ENCODE results near the gene CYTH4. TPM values are rescaled to one million over a fixed set of nuclear protein-coding genes. Genes with fewer than 3 reads are reported as not detected.

CYTH4 gene
- total and polyA plus RNA-seq, 10 of the 15 experiments (the other 5 are each of a cell fraction or from before 2014, with no cell fraction given) = 1.5 to 27.3 (median 16.9) TPM

- WGBS (ENCODE audit: insufficient coverage, insufficient replicate concordance, low lambda C conversion rate, missing lambda C conversion rate) = 68% methylated on average over 8 of the region's 8 CpGs
- in situ Hi-C loops (cut with MboI) (no loop called here), intact Hi-C loops (cut with micrococcal nuclease; ENCODE audit: unreplicated experiment) (no loop called here)
- DNase-seq (ENCODE audit: low read depth, low spot score) (no peak), FAIRE-seq (no peak), ATAC-seq (no peak)
- H4K20me1 ChIP-seq (ENCODE audit: control insufficient read depth, insufficient read depth) = no peaks in the 10 kb centered on the region; the same call in 1 of the 2 replicates
- no peaks in the 10 kb centered on the region for H3K9me3 ChIP-seq (replicated peaks; ENCODE audit: control insufficient read depth, insufficient read depth, low read length)
- no TSS peak for BruUV-seq (replicated peaks)
- CTCF ChIA-PET = no interaction called here
- no peaks in the 10 kb centered on the region for H3K79me2 ChIP-seq (ENCODE audit: control insufficient read depth, insufficient read depth, low read length)
- H3K9ac ChIP-seq (ENCODE audit: control insufficient read depth, insufficient read depth, low read length) = no peak overlapping the region
- peaks cover 7 to 9% of the 10 kb centered on the region in 2 experiments; a peak in 3 of 4 replicates for H3K27me3 ChIP-seq (replicated peaks in 1 of 2; ENCODE audit: control insufficient read depth in 2 of 2, insufficient read depth in 2 of 2, low read length in 1 of 2)
- no peak overlapping the region for H3K27ac ChIP-seq (ENCODE audit: control insufficient read depth, insufficient read depth)
- SMC1A ChIA-PET (ENCODE audit: uncharacterized antibody, unreplicated experiment) = no interaction called here
- TF ChIP-seq JUND (IDR thresholded peaks at IDR 0.05; ENCODE audit: low read depth, low read length) = no peak
- TF ChIP-seq SP1 (IDR thresholded peaks at IDR 0.05; ENCODE audit: low read depth, low read length) = no peak
- TF ChIP-seq CBFB (IDR thresholded peaks at IDR 0.05; ENCODE audit: low read depth) = no peak
- no peak for TF ChIP-seq STAT3 (IDR thresholded peaks at IDR 0.05; ENCODE audit: low read depth, low read length)
- no peak for TF ChIP-seq PML (IDR thresholded peaks at IDR 0.05; ENCODE audit: low read length)
- no peak for TF ChIP-seq IRF3 (IDR thresholded peaks at IDR 0.05)
- no peak for TF ChIP-seq NFYA (IDR thresholded peaks at IDR 0.05; ENCODE audit: borderline replicate concordance, low read depth, low read length)
- TF ChIP-seq USF1 (IDR thresholded peaks at IDR 0.05; ENCODE audit: borderline replicate concordance, extremely low read length, insufficient read depth, low read depth, low read length) = no peak
- TF ChIP-seq PAX5 (IDR thresholded peaks at IDR 0.05; ENCODE audit: borderline replicate concordance, low read depth, low read length) = no peak
- TF ChIP-seq RB1 (IDR thresholded peaks at IDR 0.05; ENCODE audit: borderline replicate concordance) = no peak
- no peak for TF ChIP-seq REST (IDR thresholded peaks at IDR 0.05; ENCODE audit: low read depth, low read length)
- TF ChIP-seq CHD2 (IDR thresholded peaks at IDR 0.05; ENCODE audit: borderline replicate concordance, low read depth, low read length) = no peak
- no peak for TF ChIP-seq TCF3 (IDR thresholded peaks at IDR 0.05; ENCODE audit: borderline replicate concordance, insufficient read depth, low read depth, low read length)
- no peak for TF ChIP-seq BRCA1 (IDR thresholded peaks at IDR 0.05; ENCODE audit: low read depth, low read length)
- TF ChIP-seq IKZF2 (IDR thresholded peaks at IDR 0.05) = no peak
- TF ChIP-seq POU2F2 (IDR thresholded peaks at IDR 0.05; ENCODE audit: borderline replicate concordance, low read depth, low read length) = no peak
- no peak for TF ChIP-seq POLR2A (IDR thresholded peaks at IDR 0.05; ENCODE audit: low read depth, low read length)
- no peak overlapping the region for H3K4me2 ChIP-seq (ENCODE audit: control insufficient read depth, insufficient read depth)
- H3K36me3 ChIP-seq (ENCODE audit: control insufficient read depth in 2 of 2, insufficient read depth in 2 of 2, low read length in 1 of 2) = no peaks in the 10 kb centered on the region
- no peak overlapping the region for H3K4me3 ChIP-seq
- POLR2A ChIA-PET = no interaction called here
- no peak overlapping the region for H2AFZ ChIP-seq (ENCODE audit: control insufficient read depth, low read depth, low read length)
- H3K4me1 ChIP-seq (ENCODE audit: control insufficient read depth, insufficient read depth, low read length) = no peaks in the 10 kb centered on the region; the same call in 1 of the 2 replicates
- RAD21 ChIA-PET (ENCODE audit: unreplicated experiment) = no interaction called here
Observed at GRCh38 chr22:37328017-37328416, 45.7 kb downstream of the CYTH4 start.

Measured in GM12878 (cell line).